HK-2 (cell line): ENCODE results near the gene GOLGA6C.
"Not testable (repeated sequence)": the region's sequence is repeated elsewhere in the genome, so short reads cannot be mapped to it uniquely, and the experiment has no call there.

Source experiments
- DNase-seq: peaks from one replicate; pipeline ENCODE4 v3.0.0-alpha.2; 2018; ENCODE audit not compliant: unreplicated experiment

The GOLGA6C gene

DNA sequence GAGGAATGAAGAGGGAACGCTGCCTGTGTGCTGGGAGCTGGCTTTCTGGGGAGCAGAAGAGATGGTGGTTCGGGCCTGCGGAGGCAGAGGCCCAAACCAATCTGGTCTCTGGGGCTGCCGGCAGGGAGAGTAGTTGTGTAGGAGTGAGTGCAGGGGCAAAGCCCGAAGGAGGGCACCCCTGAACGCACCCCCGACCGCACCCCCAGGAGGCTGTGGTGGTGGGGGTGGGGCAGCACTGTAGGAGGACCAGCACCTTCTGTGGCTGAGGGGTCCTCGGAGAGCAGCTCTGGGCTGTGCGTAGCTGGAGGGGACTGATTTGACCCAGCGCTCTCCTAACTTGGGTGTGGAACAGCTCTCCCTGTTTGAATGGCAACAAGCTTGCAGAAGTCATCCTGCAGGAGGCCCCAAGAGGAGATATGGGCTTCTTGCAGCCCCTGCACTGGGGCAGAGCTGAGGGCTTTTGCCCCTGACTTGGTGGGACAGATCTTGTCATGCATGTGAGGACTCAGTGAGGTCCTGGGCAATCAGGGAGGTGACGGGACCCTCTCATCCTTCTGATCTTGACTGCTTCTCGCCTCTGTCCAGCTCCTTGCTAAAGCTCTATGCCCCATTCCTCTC lies 30.4 kb upstream of the GOLGA6C start:
- no peak for DNase-seq

DNA sequence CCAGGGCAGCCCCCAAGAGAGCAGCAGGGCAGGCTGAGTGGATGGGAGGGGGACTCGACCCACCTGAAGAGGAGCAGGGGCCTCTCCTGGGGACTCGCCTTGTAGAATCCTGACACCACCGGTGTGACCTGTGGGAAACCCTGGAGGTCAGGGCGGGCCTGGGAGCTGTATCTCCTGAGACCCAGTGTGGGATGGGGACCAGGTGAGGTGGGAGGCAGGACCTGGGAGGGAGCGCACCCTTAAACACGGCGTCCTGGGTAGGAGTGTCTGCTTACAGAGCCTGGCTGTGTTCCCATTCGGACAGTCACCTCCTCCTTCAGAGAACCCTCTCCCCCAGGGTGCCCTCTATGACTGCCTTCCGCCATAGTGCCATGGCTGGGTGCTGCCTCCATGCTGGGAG lies 29.3 kb upstream of the GOLGA6C start:
- no peak for DNase-seq

DNA sequence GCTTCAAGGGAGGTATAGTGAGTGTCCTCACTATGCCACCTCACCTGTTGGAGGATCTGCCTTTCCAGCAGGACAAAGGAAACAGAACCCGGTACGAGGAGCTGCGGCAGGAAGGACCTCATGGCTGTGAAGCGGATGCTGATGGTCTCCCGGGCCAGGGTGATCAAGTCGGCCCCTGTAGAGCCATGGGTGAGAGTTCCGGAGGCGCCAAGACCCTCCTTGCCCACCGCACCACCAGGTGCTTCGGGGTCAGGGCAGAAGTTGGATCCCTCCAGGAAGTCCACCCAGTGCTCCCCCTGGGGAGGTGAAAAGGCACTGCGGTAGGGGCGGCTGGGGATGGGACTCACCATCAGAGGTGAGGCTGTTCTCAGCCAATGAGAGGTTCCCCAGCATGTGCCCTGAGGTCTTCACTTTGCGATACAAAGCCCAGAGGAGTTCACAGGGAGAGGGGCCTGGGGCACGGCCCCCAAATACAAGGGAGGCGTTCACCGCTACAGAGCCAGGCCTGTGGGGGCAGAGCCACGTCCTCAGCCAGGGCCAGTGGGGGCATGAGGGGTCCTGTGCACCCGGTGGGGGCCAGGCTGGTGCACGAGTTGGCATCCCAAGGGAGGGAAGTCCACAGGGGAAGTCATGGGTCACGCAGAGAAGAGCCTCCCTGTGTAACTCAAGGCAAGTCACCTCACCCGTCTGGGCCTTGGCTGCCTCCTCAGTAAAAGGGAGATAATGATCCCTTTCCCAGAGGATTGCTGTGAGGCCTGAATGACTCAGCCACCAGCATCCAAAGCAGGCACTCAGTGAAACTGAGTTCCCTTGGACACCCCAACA lies 28.7 kb upstream of the GOLGA6C start:
- DNase-seq = no peak

DNA sequence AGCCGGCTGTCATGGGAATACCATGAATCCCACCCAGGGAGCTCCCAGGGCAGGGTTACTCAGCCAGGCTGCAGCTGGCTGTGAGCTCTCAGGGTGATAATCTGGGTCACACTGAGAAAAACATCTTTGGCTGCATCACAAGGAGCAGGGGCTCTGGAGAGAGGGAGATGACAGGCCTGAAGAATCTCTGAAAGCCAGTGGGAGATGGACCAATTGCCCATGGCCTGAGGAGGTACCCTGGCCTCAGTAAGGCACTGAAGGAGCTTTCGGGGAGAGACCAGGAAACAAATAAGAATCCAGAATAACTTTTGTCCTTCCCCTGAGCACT lies 28.2 kb upstream of the GOLGA6C start:
- no peak for DNase-seq

DNA sequence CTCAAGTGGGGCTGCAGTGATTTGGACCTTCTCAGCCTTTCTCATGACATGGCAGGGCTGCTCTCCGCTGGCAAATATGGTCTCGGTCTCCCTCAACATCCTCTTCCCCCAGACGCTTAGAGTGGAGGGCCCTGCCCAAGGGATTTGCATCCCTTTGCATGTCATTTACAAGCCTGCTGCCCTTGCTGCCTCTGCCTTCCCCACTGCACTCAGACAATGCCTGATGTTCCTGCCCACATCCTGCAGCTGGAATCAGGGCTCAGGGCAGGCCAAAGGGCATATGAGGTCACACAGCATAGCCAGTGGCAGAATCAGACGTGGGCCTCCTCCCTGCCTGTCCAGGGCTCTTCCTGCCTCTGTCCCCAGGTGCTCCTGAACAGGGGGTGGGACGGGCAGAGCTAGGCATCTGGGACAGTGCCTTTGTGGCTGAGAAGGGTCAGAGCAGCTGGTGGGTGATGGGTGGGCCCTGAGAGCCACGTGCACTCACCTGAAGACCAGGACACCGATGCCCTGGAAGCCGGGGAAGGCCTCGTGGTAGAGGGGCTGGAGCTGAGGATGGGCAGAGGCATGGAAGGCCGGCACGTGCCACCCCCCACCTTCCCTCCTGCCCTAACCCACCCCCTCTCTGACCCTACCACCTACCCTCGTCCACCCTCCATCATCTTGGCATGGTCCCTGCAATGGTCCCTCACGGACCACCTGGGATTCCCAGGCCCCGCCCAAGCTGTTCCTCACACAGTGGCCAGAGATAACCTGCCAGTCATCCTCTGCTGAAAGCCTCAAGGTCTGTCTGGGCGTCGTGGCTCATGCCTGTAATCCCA lies 27.4 kb upstream of the GOLGA6C start:
- DNase-seq = no peak

DNA sequence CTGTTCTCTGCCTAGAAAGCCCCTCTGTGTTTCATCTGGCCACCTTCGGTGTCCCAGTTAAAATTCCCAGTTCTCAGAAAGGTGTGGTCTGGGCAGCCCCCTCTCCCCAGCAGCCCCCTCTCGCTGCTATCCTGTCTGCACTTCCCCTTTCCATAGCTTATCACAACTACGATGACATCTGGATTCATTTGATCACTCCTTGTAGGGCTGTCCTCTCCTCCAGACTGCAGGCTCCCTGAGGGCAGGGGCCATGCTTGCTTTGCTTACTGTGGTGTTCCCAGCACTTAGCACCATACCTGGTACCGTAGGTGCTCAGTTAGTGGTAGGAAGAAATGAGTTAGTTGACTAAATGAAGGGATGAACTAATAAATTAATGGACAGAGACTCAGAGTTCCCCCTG lies 26.3 kb upstream of the GOLGA6C start:
- no peak for DNase-seq

DNA sequence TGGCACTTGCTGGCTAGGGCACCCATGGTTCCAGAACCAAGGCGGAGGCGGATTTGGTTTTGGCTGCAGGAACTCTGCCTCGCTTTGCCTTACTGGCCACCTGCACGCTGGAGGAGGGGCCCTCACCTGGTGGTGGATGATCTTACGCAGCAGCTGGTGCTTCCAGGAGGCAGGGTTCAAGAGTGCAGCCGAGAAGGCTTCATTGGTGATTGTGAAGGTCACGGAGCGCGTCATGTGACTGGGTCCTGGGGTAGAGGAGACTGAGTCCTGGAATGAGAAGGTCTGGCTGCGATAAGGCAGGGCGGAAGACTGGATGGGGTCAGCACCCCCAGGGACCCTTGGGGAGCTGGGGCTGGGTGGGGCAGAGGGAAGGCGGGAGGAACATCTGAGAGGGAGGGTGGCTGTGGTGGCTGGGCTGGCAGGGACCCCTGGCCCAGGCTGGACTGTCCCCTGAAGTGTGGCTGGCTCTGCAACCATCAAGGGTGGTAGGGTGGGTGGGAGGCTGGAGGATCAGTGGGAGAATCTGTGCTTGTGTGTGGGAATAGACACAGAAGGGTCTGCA lies 25.8 kb upstream of the GOLGA6C start:
- DNase-seq = no peak

DNA sequence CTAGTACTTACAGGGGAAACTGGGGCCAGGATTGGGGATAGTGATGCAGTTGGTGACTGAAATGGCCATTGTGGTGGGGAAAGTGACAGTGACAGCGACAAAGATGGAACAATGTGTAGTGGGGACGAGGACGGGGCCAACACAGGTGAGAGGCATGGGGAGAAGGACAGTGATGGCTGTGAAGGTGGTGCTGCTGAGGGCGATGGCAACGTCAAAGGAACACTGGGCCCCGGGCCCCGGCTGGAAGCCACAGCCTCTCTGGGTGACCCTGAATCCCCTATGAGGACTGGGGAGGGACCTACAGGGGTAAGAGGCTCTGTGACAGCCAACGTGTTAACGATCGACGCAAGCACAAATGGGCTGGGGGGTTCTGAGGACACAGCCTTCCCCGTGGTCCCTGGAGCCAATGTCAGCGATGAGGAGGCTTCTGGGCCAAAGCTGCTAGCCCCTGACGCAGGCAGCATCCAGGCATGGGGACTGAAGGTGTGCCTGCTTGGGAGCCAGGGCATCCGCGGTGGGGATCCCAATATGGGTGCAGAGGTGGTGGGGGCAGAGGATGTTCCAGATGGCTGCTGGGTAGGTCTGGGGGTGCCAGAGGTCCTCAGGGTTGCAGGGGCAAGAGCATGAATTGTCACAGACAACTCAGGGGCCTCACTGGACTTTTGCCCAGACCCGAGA lies 25.2 kb upstream of the GOLGA6C start:
- no peak for DNase-seq

DNA sequence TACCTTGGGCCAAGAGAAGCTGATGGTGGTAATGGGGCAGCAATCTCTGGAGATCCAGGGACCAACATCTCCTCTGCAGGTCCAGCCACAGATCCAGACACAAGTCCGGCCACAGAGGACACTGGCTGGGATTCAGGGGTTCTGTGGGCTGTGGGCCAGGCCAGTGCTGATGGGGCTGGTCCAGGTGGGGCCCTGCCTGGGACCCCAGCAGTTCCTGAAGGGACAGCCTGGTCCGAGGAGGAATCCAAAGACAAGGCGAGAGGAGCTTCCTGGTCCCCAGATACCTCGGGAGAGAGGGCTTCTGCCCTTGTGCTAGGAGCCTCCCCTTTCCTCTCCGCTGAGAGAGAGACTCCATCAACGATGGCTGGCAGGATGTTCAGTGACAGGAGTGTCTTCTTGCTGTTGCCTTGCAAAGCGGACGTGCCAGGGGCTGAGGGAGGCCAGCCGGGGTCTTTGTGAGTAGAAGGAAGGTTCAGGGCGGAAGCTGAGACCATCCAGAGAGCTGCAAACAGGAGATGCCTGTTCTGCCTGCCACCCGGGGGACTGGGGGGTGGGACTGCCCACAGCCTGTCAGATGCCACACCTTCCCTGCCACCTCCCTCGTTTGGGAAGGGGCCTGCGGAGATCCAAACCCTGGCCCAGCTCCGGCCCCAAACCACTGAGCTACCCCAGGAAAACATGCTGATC lies 24.5 kb upstream of the GOLGA6C start:
- no peak for DNase-seq

DNA sequence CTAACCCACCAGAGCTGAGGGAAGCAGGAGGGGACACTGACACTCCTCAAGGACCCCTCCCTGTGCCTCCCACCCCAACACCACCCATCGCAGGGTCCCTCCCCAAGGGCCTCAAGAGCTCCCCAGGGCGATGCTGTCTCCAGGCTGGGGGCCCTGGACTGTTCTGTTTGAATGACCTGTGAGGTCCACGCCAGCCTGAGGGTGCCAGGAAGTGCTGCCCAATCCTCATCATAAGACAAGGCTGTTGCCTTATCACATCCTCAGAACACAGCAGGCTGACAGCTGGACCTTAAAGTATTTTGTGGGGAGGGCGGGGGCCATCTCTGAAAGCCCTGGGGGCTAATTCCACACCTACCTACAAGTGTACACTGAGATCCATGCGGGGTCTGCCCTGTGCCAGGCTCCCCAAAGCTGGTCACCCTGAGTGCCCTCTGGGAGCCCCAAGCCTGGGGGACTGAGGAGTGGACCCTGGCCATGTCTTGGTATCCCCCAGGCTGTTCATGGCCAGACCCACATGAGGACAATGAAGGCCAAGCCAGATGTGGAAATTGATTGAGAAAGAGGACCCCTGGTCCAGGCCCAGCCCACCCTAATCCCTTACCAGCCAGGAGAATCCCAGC lies 23.8 kb upstream of the GOLGA6C start:
- DNase-seq = no peak

DNA sequence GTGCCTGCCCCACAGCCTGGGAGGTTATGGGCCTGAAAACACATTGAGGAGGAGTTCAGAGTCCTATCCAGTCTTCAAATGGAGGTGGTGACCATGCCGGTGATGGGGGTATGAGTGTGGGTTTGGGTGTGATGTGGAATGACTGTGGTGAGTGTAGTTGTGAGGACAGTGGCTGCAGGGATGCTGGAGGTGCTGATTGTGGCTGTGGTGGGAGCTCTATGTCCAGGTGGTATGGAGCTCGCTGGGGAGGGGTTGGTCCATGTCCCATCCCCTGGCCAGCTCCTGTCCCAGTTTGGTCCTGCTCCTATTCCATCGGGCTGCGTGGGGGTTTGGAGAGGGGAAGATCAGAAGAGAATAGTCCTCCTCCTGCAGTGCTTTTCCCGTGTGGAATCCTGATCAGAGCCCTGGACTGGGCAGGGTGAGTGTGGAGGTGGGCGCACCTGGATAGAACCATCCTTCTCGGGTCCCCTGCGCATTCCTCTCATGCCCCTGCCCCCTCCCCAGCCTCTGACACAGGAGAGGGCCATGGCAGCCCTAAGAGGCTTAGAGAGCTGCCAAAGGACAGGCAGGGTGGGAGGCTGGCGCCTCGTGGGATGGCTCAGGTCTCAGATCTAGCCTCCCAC lies 23.0 kb upstream of the GOLGA6C start:
- DNase-seq = no peak

DNA sequence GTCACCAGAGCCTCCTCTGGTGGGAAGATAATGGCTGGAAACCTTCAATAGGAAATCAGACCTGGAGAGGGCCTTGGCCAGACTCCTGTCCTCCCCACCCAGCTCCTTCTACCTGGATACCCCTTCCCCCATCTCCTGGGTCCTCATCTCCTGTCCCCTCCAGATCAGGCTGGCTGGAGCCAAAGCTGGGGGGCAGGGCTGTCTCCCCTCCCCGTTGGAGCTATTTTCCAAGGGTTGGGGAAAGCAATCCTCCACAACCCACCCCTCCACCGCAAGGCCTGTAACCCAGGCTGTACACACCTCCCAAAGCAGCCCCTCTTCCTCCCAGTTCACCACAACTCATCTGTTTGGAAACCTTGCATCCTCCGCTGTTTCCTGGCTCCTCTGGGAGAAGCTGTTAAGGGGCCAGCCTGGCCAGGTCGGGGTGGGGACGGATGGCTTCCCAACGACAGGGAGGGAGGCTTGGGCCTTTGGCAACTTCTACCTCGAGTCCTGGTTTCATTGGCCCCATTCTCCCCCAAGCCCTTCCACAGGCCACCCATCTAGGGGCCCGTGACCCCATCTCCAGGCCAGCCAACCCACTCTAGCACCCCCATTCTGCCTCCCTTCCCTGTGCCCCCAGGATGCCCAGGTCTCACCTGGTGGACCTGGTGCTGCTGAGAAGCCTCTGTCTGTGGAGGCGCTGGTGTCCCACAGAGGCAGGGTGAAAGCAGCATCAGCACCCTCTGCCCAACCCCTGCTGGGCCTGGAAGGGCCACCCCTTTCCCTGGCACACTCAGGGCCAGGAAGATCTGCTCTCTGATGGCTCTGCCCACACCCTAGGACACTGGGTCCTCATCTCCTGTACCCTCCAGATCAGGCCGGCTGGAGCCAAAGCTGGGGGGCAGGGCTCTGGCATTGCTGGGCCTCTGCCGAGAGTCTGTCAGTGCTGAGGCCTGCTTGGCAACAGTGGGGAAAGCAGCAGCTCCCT lies 22.1 kb upstream of the GOLGA6C start:
- no peak for DNase-seq

DNA sequence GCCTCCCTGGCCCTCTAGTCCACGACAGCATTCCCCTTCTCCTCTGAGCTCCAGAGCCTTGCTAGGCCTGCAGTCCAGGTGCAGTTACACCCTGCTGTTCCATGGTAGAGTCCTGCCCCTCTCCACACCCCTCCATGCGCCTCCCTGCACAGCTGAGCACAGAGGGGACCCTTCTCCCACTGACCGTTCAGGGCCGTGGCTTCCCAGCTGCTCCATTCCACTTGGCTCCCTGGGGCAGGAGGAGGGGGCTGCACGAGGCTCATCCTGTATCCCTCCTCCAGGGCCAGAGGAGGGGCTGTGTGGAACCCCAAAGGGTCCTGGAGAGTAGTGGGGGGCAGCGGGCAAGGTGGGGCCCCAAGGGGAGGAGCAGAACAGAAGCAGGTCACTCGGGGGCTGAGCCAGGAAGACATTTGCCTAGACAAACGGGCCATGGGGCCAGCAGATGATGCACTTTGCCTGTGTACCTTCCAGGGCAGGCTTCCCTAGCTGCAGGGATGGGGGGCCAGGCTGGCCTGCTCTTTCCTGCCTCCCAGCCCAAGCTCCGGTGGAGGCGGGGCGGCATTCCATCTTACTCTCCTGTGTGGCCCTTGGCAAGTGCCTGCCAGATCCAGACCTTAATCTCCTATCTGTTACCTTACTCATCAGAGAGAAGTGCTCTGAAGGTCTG lies 20.7 kb upstream of the GOLGA6C start:
- no peak for DNase-seq

DNA sequence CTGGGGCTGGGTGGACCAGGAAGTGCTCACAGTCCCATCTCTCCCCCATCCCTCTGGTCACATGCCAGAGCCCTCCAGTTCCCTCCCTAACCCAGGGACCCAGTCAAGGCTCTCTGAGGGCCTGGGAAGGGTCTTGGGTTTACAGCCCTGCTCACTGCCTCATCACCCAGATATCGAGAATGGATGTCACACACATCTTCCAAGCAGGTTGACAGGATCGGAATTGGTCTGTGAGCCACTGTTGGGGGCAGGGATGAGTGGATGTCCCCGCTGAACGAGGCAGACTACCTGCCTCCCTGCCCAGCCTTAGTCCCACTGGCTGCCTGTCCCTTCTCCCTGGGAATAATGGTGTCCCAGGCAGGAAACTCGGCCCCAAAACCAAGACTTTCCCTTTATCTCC lies 20.0 kb upstream of the GOLGA6C start:
- DNase-seq = no peak

DNA sequence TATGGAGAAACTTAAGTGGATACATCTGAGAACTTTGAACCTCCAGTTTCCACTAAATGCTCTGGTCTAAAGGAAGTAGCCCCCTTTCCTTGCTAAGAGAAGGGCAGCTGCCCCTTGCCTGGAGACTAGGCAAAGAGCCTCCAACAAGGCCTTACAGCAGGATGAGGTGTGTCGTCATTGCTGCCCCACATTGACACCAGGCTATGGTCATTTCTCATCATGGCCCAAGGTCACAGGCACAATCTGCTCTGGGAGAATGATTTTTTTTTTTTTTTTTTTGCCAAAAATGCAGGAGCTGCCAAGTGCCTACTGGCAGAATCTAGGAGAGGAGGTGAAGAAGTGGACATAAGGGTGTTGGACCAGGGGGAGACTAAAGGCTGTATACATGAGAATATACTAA lies 12.4 kb upstream of the GOLGA6C start:
- DNase-seq = not testable (repeated sequence)

DNA sequence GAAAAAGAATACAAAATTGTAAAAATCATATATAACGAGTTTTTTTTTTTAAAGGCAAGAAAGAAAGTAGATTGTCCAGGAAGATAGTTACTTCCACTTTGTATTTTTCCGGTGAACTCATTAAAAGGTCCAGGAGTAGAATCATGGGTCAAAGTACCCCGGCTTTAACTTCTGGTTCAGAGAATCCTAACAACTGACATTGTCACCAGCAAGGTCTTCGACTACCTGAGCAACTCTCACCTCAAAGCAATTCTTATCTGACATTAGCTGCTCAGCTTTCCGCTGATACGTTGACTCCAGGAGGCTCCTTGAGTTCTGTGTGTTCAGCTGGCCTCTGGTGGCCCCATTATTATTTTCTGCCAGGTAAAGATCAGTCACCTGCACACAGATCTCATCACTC lies 9.1 kb upstream of the GOLGA6C start:
- not testable (repeated sequence) for DNase-seq

DNA sequence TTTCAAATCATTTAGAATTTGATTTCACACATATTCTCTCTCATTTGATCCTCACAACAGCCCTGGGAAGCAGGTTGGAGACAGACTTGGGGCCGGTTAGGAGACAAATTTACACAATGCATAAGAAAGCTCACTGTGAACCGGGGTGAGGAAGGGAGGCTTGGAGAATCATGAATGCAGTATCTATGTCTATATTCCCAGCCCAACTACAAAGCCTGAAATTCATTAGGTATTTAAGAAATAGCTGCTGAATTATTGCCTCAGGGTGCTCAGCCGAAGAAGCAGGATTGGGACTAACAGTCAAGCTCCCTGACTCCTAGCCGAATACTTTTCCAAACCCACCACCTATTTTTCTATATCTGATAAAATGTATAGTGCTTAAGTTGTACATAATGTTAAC lies 8.4 kb upstream of the GOLGA6C start:
- DNase-seq = no peak

DNA sequence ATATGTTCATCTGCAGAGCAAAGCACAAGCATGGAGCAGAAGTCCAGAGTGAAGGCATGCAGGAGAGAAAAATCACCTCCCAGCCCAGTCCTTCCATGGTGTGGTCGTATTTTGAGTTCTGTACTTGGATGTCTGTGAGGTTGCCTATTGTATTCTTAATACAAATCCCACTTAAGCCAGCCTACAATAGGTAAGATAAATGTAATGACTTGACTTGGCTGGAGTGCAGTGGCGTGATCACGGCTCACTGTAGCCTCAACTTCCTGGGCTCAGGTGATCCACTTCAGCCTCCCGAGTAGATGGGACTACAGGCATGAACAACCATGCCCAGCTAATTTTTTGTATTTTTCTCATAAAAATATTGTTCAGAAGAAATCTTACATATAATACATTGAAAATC lies 6.8 kb upstream of the GOLGA6C start:
- DNase-seq = not testable (repeated sequence)

DNA sequence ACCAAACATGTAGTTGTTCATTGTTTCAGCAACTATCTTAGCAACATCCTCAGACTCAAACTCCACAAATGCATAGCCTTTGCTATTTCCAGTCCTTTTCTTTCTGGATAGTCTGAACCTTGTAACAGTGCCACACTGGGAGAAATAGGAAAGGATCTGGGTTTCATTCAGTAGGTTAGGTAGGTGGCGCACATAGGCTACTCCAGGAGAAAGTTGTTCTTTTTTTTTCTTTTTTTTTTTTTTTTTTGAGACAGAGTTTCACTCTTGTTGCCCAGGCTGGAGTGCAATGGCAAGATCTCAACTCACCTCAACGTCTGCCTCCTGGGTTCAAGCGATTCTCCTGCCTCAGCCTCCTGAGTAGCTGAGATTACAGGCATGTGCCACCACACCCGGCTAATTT lies 5.8 kb upstream of the GOLGA6C start:
- DNase-seq = not testable (repeated sequence)
